ENCODE results near the gene RFX5. TPM values are rescaled to one million over a fixed set of nuclear protein-coding genes. Genes with fewer than 3 reads are reported as not detected.

Gene RFX5
- total and polyA plus RNA-seq, 4 donors, result 5.2 to 17.5 (median 11.1) TPM

GRCh38 chr1:151334822-151335221 is 12.2 kb downstream of the RFX5 start (continued):
- TF ChIP-seq, protein P1, sequence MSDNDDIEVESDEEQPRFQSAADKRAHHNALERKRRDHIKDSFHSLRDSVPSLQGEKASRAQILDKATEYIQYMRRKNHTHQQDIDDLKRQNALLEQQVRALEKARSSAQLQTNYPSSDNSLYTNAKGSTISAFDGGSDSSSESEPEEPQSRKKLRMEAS (IDR thresholded peaks at IDR 0.05), result no peak
- no peak for TF ChIP-seq HNF4G (IDR thresholded peaks at IDR 0.05)
- TF ChIP-seq JUND (IDR thresholded peaks at IDR 0.05), result no peak
- TF ChIP-seq GABPA (IDR thresholded peaks at IDR 0.05 in 1 of 2, conservative IDR thresholded peaks at IDR 0.05 in 1 of 2), result no peak

DNA sequence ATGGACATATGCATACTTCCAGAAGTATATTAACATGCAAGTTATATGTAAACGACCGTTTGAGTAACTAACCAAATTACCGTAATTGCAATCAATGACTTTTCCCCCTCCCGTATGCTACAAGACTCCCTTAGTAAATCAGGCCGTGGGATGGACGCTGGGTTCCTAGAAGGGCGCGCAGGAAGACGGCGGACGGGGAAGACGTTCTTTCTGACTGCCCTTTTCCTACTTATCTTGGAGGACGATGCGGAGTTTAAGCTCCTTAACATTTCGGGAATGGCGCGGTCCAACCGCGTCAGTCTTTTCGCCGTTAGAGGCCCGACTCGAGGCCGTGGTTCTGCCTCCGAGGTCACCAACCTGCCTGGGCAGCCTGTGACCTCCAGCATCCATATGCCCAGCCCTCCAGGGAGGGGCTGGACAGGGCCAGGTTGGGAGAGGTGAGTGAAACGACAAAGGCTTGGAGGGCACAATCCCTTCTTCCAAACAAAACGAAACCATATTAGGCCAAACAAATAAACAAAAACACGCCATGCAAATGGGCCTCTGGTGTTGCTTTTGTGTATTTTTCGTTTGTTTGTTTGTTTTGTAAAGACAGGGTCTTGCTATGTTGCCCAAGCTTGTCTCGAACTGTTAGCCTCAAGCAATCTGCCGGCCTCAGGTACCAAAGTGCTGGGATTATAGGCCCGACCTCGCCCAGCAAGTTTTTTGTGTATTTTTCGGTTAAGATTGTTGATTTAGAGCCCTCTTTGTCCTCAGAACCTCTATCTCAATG is 19.0 kb downstream of the RFX5 start:
- peaks cover 0 to 30% (median 20%) of the 10 kb centered on the region in 4 donors for H3K4me1 ChIP-seq (ENCODE audit: control insufficient read depth in 4 of 4, insufficient read depth in 4 of 4, low read length in 3 of 4)
- H3K27ac ChIP-seq (ENCODE audit: low read depth in 1 of 2, low read length in 2 of 2), result peak overlapping the region; percentile 65 to 85
- peak; percentile 54 for DNase-seq (ENCODE audit: low spot score)
- H3K36me3 ChIP-seq (ENCODE audit: control insufficient read depth in 4 of 4, insufficient read depth in 3 of 4, low read depth in 1 of 4, low read length in 3 of 4), result peaks cover 0 to 6% (median 2%) of the 10 kb centered on the region in 4 donors
- TF ChIP-seq YY1 (IDR thresholded peaks at IDR 0.05) (peak; percentile 62), NR2F2 (IDR thresholded peaks at IDR 0.05) (peak; percentile 58), HNF4G (IDR thresholded peaks at IDR 0.05) (no peak), SP1 (IDR thresholded peaks at IDR 0.05) (no peak), RXRA (IDR thresholded peaks at IDR 0.05) (peak in 1 of 2 donors; percentile 65)
- TF ChIP-seq, protein P2, sequence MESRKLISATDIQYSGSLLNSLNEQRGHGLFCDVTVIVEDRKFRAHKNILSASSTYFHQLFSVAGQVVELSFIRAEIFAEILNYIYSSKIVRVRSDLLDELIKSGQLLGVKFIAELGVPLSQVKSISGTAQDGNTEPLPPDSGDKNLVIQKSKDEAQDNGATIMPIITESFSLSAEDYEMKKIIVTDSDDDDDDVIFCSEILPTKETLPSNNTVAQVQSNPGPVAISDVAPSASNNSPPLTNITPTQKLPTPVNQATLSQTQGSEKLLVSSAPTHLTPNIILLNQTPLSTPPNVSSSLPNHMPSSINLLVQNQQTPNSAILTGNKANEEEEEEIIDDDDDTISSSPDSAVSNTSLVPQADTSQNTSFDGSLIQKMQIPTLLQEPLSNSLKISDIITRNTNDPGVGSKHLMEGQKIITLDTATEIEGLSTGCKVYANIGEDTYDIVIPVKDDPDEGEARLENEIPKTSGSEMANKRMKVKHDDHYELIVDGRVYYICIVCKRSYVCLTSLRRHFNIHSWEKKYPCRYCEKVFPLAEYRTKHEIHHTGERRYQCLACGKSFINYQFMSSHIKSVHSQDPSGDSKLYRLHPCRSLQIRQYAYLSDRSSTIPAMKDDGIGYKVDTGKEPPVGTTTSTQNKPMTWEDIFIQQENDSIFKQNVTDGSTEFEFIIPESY (IDR thresholded peaks at IDR 0.05), result peak; percentile 32
- H3K4me3 ChIP-seq (ENCODE audit: low read depth in 1 of 3, low read length in 3 of 3), result peak overlapping the region; percentile 71 to 90 (median 88)
- WGBS, result 18% methylated on average over 34 of the region's 34 CpGs
- H3K9ac ChIP-seq (ENCODE audit: low read depth in 1 of 2, low read length in 2 of 2), result peak overlapping the region; percentile 70 to 73
- H3K27me3 ChIP-seq (ENCODE audit: control insufficient read depth in 4 of 4, insufficient read depth in 4 of 4, low read length in 3 of 4), result no peaks in the 10 kb centered on the region
- H3K9me3 ChIP-seq (ENCODE audit: control insufficient read depth in 4 of 4, low read length in 3 of 4), result no peaks in the 10 kb centered on the region

DNA sequence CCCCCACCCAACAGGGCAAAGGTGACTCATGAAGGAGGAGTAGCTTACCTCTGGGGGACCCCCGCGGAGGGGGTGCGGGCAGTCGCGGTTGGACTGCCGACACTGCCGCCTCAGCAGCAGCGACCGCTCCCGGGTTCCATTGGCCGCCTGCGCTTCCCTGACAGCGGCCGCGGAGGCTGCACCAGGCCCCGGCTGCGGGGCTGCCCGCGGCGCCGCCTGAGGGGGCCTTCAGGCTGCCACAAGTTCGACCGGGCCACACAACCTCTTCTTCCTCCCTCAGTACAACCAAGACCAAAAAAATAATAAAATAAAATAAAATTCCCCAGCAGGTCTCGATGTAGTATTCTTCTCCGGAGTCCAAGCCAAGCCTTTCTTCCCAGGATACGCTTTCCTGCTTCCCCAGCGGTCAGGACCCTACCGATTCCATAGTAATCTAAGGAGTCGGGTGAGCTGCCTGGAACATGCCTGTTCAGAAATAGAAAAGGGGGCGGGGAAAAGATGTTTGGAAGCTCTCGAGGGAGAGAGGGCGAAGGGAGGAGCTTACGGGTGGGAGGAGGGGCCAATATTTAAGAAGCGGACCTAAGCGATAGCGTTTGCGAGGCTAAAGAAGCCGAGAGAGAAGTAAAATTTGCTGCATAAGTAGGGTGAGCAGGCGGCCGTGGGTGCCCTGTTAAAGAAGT is 19.7 kb downstream of the RFX5 start, which contains the start of gene PI4KB:
Gene PI4KB, minus strand, starts transcription at position 194 of the 680 bp plus-strand sequence. CDS start 10,935 bp downstream, outside the sequence.
- Histone ChIP-seq H3K36me3 (ENCODE audit: control insufficient read depth in 4 of 4, insufficient read depth in 3 of 4, low read depth in 1 of 4, low read length in 3 of 4) (peaks cover 0 to 10% (median 4%) of the 10 kb centered on the region in 4 donors), H3K4me1 (ENCODE audit: control insufficient read depth in 4 of 4, insufficient read depth in 4 of 4, low read length in 3 of 4) (peaks cover 0 to 30% (median 20%) of the 10 kb centered on the region in 4 donors), H3K4me3 (ENCODE audit: low read depth in 1 of 3, low read length in 3 of 3) (peak within 1 kb of the TSS; percentile 71 to 90 (median 88)), H3K27me3 (ENCODE audit: control insufficient read depth in 4 of 4, insufficient read depth in 4 of 4, low read length in 3 of 4) (no peaks in the 10 kb centered on the region), H3K9ac (ENCODE audit: low read depth in 1 of 2, low read length in 2 of 2) (peak within 1 kb of the TSS; percentile 70 to 90), H3K9me3 (ENCODE audit: control insufficient read depth in 4 of 4, low read length in 3 of 4) (no peaks in the 10 kb centered on the region), H3K27ac (ENCODE audit: low read depth in 1 of 2, low read length in 2 of 2) (peak within 1 kb of the TSS; percentile 65 to 85)
- peak; percentile 92 for DNase-seq (ENCODE audit: low spot score)
- under 1% methylated on average over 40 of the region's 40 CpGs for WGBS
- TF ChIP-seq RAD21 (IDR thresholded peaks at IDR 0.05) (peak; percentile 30 to 45), JUND (IDR thresholded peaks at IDR 0.05) (peak in 1 of 2 donors; percentile 39), FOXA1 (IDR thresholded peaks at IDR 0.05) (no peak), TAF1 (conservative IDR thresholded peaks at IDR 0.05) (peak; percentile 57), HNF4G (IDR thresholded peaks at IDR 0.05) (no peak), RXRA (IDR thresholded peaks at IDR 0.05) (peak in 1 of 2 donors; percentile 52), YY1 (IDR thresholded peaks at IDR 0.05) (no peak), ATF3 (IDR thresholded peaks at IDR 0.05) (no peak), NR2F2 (IDR thresholded peaks at IDR 0.05) (no peak), HNF4A (conservative IDR thresholded peaks at IDR 0.05) (peak; percentile 34 to 37), EGR1 (IDR thresholded peaks at IDR 0.05; ENCODE audit: low read depth in 2 of 2) (peak in 1 of 2 donors; percentile 16), FOXA2 (IDR thresholded peaks at IDR 0.05) (no peak), GABPA (IDR thresholded peaks at IDR 0.05 in 1 of 2, conservative IDR thresholded peaks at IDR 0.05 in 1 of 2) (peak in 1 of 2 donors; percentile 36)
- TF ChIP-seq, protein P1 (IDR thresholded peaks at IDR 0.05), result peak; percentile 17
- TF ChIP-seq, protein P3, sequence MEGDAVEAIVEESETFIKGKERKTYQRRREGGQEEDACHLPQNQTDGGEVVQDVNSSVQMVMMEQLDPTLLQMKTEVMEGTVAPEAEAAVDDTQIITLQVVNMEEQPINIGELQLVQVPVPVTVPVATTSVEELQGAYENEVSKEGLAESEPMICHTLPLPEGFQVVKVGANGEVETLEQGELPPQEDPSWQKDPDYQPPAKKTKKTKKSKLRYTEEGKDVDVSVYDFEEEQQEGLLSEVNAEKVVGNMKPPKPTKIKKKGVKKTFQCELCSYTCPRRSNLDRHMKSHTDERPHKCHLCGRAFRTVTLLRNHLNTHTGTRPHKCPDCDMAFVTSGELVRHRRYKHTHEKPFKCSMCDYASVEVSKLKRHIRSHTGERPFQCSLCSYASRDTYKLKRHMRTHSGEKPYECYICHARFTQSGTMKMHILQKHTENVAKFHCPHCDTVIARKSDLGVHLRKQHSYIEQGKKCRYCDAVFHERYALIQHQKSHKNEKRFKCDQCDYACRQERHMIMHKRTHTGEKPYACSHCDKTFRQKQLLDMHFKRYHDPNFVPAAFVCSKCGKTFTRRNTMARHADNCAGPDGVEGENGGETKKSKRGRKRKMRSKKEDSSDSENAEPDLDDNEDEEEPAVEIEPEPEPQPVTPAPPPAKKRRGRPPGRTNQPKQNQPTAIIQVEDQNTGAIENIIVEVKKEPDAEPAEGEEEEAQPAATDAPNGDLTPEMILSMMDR (IDR thresholded peaks at IDR 0.05; ENCODE audit: low read depth, low read length, missing input control), result no peak
- TF ChIP-seq, protein P2 (IDR thresholded peaks at IDR 0.05), result peak; percentile 74

Measured in liver (tissue), 9 donors.